Urinary bladder (tissue), 4 donors: ENCODE results near the gene C17orf113. TPM values are rescaled to one million over a fixed set of nuclear protein-coding genes. Genes with fewer than 3 reads are reported as not detected.
A peak's percentile ranks its signal among the peaks of the same experiment; 100 is the strongest.

Experiments
- DNase-seq: peaks from one replicate; pipeline ENCODE4 v3.0.0-alpha.2; 2015; ENCODE audit errors: extremely low spot score
- H3K27ac ChIP-seq: one replicate; pipeline ENCODE4 v1.5.1; 2013; ENCODE audit warnings: low read depth, mild to moderate bottlenecking, moderate library complexity
- H3K36me3 ChIP-seq: one replicate; pipeline ENCODE4 v1.6.1; 2013; ENCODE audit warnings: mild to moderate bottlenecking, moderate library complexity; ENCODE audit not compliant: insufficient read depth
- H3K4me1 ChIP-seq: one replicate; pipeline ENCODE4 v1.6.1; 2013; ENCODE audit warnings: mild to moderate bottlenecking, moderate library complexity; ENCODE audit not compliant: insufficient read depth
- H3K4me3 ChIP-seq: one replicate; pipeline ENCODE4 v1.5.1; 2013; ENCODE audit warnings: low read depth, low read length
- WGBS: extraction: QIAGEN DNeasy Blood & Tissue Kit; methylation state at CpG from one replicate; pipeline ENCODE4 v1.1.7; 2013; 5-methylcytosine and 5-hydroxymethylcytosine counted together
- polyA plus RNA-seq: library from polyadenylated mRNA; stranded (reverse); fragments of 200-250 nt; gene quantifications from one replicate; pipeline ENCODE4 v1.2.3, GENCODE V29; 2013
- total RNA-seq: library from RNA; depleted of rRNA; stranded (reverse); fragments of >200 nt; gene quantifications from one replicate; pipeline ENCODE4 v1.2.3, GENCODE V29; 2014
- donor health status: healthy with polysubstance abuse.
- donor health status: healthy.

Gene C17orf113
- total RNA-seq: 0.95 TPM
- polyA plus RNA-seq: 1.5 TPM

DNA sequence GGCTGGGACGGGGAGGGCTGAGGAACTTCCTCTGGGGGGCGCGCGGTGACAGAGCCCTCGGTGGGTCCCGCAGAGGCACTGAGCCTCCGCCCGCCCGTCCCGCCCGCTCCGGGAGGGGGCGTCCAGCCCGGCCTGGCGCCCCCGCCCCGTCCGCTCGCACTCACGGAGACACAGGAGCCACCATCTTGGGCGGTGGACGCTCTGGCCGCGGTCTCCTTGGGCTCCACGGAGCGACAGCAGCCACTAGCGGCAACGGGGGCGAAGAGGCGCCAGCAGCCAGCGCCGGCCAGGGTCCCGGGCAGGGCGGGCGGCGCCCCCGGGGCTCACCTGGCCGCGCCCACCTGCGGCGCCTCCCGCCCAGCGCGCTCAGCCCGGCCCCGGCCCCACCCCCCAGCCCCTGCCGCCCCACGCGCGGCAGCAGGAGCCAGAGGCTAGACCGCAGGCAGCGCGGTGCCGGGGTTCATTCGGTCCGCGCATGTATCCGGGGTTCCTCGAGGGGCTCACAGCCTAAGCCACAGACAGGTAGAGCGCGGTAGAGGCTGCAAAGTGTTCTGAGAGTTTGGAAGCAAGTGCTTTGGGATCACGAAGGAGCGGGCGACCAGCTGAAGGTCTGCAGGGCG lies at the start of gene C17orf113:
C17orf113 (minus strand) TSS at position 209 of the 620 bp plus-strand sequence. CDS start 7,225 bp downstream, outside the sequence.
- DNase-seq: no peak
- H3K36me3 ChIP-seq: no peaks in the 10 kb centered on the region
- no peak within 1 kb of the TSS for H3K27ac ChIP-seq
- H3K4me1 ChIP-seq: no peaks in the 10 kb centered on the region
- WGBS: under 1% methylated on average over 64 of the region's 65 CpGs
- peak within 1 kb of the TSS; percentile 66 for H3K4me3 ChIP-seq

DNA sequence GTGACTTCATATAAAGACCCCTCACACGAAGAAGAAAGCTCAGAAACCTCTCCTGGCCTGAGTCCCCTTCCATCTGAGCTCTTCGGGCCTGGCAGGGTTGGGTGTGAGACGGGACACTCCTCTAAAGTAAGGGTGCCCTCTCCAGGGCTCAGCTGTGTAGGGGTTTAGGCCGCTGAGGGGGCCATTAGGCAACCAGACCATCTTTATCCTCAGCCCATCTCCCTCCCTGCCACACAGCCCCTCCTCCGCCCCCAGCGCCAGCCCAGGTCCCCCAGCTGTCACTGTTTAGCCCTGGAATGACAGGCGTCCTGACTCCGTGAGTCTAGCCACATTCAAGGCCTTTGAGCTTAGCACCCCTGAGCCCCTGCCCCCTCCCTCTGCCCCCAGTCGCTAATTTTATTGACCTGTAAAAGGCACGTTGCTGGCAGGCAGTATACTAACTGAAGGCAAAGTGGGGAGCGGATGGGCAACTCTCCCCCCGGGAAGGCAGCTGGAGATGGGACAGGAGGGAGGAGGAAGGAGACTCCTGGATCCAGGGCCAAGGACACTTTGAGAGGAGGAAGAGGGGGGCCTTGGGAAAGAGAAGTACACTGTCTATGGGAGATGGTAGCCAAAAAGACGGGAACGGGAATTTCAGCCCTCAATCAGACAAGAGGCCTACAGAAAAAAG lies 48.5 kb upstream of the C17orf113 start:
- H3K27ac ChIP-seq: no peak overlapping the region
- no peaks in the 10 kb centered on the region for H3K4me1 ChIP-seq
- no peaks in the 10 kb centered on the region for H3K36me3 ChIP-seq
- H3K4me3 ChIP-seq: no peak overlapping the region
- WGBS: 56% methylated on average over 14 of the region's 14 CpGs
- no peak for DNase-seq

DNA sequence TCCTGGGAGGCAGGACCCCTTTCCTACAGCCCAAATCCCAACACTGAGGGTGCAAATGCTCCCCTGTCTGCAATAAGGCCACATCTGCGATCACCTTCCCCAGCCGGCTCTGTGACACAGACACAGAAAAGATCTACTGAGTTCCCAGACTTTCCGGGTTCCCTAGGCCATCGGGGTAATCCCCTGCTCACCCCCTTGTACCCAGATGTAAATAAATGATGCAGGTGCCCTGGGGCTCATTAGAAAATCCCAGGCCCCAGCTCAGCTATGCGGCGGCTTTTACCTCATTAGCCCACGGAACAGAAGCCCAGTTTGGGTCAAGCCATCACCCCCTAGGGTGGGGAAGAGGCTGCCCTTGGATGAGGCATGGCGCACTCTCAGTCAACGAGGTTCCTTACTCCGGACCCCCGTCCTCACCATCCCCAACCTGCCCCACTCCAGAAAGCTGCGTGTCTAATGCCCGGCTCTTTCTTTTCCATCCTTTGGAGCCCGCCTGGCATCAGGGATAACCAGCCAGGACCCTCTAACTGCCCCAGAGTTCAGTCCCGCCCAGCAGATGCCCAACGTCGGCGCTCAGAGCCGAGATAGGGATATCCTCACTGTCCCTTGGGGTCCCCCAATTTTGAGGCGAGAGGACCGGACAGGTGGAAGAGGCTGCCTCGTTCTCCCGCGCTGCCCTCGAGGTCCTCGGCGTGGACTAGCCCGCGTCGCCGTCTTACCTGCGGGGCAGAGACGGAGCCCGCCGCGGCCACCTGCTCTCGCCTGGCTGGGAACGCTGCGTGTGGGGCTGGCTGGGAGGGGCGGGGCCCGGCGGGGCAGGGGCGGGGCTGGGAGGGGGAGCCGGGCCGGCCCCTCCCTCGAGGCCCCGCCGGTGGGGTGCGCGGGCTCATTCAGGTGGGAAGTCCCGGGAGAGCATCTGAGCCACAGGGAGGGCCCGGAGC lies 47.6 kb upstream of the C17orf113 start, which contains the start of gene ZNF385C:
ZNF385C (minus strand) TSS at position 783 of the 941 bp plus-strand sequence. CDS start 35,417 bp downstream, outside the sequence.
- no peak within 1 kb of the TSS for H3K27ac ChIP-seq
- DNase-seq: no peak
- H3K4me3 ChIP-seq: no peak within 1 kb of the TSS

DNA sequence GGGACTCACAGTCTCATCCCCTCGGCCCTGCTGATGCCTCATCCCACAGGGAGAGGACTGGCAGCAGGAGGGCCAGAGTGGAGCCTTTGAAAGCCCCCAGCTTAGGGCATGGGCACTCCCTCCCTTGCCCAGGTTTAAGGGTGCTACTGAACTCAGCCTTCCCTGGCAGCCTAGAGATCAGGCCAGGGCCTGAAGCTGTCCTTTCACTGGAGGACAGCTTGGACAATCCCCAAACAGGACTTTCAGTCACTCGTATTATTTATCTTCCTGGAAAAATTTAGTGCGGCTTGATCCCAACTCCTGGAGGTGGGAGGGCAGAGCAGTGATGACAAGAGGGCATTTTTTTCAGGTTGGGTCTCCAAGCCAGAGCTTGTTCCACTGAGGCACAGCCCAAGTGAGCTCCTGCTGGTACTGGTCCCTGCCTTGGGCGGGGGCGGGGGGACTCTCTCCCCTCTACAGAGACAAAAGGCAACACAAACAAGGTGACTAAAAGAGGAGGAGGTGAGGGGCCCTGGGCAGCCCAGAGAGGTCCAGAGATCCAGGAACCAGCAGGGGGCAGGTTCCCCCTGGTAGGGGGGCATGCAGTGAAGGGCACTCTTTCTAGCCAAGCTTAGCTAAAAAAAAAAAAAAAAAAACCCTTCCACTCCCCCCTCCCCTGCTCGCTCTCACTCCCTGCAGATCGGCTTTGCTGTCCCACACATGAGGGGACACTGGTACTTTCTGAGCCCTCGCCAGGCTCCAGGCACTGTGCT lies 46.1 kb upstream of the C17orf113 start:
- whole genome bisulfite sequencing: 53% methylated on average over 8 of the region's 8 CpGs
- Histone ChIP-seq H3K4me3 (no peak overlapping the region), H3K27ac (no peak overlapping the region), H3K36me3 (no peaks in the 10 kb centered on the region), H3K4me1 (no peaks in the 10 kb centered on the region)
- no peak for DNase-seq

More for the DNA sequence above, 47.6 kb upstream of the C17orf113 start, which contains the start of gene ZNF385C:
- H3K4me1 ChIP-seq: no peaks in the 10 kb centered on the region
- no peaks in the 10 kb centered on the region for H3K36me3 ChIP-seq
- WGBS: 6% methylated on average over 52 of the region's 52 CpGs

DNA sequence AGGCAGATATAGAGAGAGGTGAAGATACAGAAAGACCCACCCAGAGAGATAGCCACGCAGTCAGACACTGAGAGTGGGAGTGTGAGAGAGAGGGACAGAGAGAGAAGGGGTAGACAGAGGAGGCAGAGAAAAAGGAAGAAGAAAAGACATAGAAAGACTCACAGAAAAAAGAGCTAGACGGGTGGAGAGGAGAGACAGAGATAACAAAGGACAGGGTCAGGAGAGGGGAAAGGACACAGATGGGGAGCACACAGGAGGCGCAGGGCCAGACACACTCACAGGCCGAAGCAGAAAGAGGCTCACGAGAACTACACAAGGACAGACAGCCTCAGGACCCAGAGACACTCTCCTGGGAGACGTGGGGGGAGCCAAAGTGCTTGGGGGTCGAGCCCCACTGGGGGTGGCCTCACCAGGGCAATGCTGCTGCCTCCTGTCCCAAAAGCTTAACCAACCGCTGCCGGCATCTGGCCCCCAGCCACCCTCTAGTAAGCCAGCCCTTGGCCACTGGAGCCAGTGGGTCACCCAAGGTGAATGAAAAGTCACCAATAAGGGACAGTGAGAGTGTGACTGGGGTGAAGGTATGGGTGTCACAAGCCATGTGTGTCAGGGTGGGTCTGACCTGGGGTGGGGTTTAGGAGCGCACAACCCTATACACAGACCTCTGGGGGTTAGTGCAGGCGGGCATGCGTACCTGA lies 44.1 kb upstream of the C17orf113 start:
- no peak overlapping the region for H3K27ac ChIP-seq
- H3K36me3 ChIP-seq: no peaks in the 10 kb centered on the region
- WGBS: 83% methylated on average over 12 of the region's 12 CpGs
- no peak overlapping the region for H3K4me3 ChIP-seq
- H3K4me1 ChIP-seq: no peaks in the 10 kb centered on the region
- DNase-seq: no peak

DNA sequence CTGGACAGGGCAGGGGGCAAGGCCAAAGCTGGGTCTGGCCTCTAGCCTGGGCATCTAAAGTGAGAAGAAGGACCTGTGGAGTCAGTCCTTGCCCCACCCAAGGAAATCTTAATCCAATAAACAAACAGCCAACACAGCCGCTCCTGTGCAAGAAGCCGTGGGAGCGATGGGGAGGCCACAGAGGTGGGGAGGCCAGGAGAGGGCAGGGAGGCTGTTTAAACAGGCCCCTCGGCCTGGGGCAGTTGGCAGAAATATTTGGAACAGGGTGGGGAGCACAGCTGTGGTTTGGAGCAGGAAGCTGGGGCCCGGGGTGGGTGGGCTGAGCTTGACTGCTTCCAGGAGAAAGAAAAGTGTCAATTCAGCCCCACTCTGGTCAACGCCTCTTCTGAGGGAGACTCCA lies 42.5 kb upstream of the C17orf113 start:
- H3K4me3 ChIP-seq: no peak overlapping the region
- H3K4me1 ChIP-seq: no peaks in the 10 kb centered on the region
- no peaks in the 10 kb centered on the region for H3K36me3 ChIP-seq
- 56% methylated on average over 6 of the region's 6 CpGs for WGBS
- no peak for DNase-seq
- no peak overlapping the region for H3K27ac ChIP-seq

DNA sequence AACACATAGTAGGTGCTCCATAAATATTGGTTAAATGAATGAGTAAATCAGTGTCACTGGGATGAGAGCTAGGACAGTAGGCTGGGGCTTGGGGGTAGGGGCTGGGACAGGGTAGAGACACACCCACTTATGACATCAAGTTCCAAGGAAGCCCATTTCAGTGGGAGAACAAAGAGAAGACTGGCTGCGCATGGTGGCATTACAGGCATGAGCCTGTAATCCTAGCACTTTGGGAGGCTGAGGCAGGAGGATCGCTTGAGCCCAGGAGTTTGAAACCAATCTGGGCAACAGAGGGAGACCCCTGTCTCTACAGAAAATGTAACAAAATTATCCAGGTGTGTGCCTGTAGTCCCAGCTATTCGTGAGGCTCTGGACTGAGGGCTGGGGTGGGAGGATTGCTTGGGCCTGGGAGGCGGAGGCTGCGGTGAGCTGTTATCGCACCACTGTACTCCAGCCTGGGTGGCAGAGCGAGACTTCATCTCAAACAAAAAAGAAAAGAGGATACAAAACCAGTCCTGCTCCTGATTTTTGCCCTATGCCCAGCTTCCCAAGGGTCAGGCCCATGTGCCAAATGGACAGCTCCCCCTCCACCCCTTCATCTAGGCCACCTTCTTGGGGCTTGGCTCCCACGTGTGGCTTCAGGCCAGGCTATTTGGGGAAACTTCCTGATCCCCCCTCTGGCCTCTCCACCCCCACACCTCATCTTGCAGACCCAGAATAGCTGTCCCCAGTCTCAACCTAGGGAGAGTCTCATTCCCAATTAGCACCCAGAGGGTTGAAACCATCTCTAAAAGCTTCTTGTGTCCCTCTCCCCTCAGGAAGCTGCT lies 40.8 kb upstream of the C17orf113 start:
- H3K27ac ChIP-seq: no peak overlapping the region
- 82% methylated on average over 8 of the region's 8 CpGs for WGBS
- no peaks in the 10 kb centered on the region for H3K36me3 ChIP-seq
- no peak overlapping the region for H3K4me3 ChIP-seq
- DNase-seq: no peak
- H3K4me1 ChIP-seq: no peaks in the 10 kb centered on the region

DNA sequence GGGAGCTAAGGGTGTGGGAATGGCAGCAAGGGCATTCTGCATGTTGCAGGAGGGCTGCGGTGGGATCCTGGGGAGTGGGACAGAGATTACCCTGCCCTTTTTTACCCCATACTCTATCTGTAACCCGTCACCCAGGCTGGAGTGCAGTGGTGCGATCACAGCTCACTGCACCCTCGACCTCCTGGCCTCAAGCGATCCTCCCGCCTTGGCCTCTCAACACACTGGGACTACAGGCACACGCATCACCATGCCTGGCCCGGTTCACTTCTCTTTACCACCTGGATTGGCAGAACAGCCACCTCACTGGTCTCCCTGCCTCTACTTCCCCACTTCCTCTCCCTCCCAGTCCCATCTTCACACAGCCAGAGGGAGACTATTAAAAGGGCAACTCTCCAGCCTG lies 38.3 kb upstream of the C17orf113 start:
- WGBS: 89% methylated on average over 8 of the region's 8 CpGs
- no peak overlapping the region for H3K27ac ChIP-seq
- no peaks in the 10 kb centered on the region for H3K36me3 ChIP-seq
- H3K4me3 ChIP-seq: no peak overlapping the region
- DNase-seq: no peak
- H3K4me1 ChIP-seq: no peaks in the 10 kb centered on the region

DNA sequence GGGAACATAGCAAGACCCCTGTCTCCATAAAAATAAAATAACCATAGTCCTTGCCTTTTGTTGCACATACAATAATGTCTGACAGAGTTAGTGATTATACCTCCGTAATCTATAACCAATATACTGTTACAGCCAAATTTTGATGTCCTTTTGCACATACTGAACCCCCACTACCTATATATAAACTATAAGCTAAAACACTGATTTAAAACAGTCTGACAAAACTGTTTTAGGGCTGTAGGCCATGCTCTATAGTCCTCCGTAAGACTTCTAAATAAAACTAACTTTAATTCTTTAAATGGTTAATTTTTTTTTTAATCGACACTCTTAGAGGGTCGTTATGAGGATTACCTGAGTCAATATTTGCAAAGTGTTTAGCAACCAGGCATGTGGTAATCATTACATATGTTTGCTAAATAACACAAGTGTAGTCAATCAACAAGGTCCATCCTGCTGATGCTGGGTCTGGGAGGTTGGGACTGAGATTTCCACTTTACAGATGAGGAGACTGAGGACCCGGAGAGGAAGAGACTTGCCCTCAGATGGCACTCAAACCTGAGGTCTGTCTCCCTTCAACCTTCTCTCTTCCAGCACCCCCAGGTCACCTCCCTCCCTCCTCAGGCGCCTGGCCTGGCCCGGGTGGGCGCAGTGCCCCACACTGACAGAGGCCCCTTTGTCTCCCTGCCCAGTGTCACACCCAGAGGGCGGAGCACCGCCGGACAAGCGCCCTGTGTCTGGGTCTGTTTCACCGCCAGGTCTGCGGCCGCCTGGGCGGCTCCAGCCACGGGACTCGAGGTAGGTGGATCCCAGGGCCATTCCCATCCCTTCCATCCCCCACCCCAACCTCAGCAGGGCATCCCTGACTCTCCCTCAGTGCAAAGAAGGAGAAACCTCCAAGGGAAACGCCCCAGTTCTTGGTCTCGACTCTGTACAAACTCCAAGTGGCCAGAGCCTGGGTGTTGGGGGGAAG lies 37.6 kb upstream of the C17orf113 start:
- no peaks in the 10 kb centered on the region for H3K4me1 ChIP-seq
- H3K27ac ChIP-seq: no peak overlapping the region
- H3K36me3 ChIP-seq: no peaks in the 10 kb centered on the region
- H3K4me3 ChIP-seq: no peak overlapping the region
- DNase-seq: no peak
- 57% methylated on average over 20 of the region's 20 CpGs for WGBS

DNA sequence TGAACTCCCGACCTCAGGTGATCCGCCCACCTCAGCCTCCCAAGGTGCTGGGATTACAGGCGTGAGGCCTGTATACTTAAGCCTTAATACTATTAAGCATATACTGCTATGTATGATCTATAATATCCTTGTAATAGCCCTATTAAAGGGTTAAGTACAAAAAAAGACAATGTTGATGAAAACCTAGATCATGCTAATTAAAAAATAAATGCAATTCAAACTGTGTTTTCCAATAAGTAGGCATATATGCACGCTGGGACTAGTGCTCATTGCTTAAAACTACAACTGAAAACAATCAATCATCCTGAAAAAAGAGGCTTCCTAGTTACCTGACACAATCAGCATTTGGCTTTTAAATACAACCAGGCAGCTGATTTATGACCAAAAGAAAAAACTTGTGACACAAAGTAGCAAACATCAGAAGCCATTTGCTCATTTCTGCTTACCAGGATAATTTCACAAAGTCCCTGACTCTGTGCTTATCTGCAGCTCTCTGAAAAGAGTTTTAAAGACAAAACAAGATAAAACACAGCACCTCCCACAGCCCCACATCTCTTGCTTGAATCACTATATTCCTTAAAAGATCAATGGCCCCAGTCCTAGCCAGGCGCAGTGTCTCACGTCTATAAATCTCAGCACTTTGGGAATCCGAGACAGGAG lies 36.8 kb upstream of the C17orf113 start:
- H3K36me3 ChIP-seq: no peaks in the 10 kb centered on the region
- no peaks in the 10 kb centered on the region for H3K4me1 ChIP-seq
- H3K27ac ChIP-seq: no peak overlapping the region
- no peak overlapping the region for H3K4me3 ChIP-seq
- no peak for DNase-seq
- WGBS: 61% methylated on average over 7 of the region's 7 CpGs
